NCI-H1105 treated with DMSO at 0.1 percent for 48 hours (cell line): ENCODE measurements around the gene CHKB.
"Not testable (repeated sequence)": the region's sequence is repeated elsewhere in the genome, so short reads cannot be mapped to it uniquely, and the experiment has no call there.

Experiments
- DNase-seq: peaks from one replicate; lab custom pipeline; 2025; lab: John Stamatoyannopoulos, UW

The CHKB gene

GRCh38 chr22:50547263-50547985 lies 35.2 kb downstream of the CHKB start:
- DNase-seq = no peak

- no peak for DNase-seq
Observed at GRCh38 chr22:50546326-50547262, 36.1 kb downstream of the CHKB start.

DNA sequence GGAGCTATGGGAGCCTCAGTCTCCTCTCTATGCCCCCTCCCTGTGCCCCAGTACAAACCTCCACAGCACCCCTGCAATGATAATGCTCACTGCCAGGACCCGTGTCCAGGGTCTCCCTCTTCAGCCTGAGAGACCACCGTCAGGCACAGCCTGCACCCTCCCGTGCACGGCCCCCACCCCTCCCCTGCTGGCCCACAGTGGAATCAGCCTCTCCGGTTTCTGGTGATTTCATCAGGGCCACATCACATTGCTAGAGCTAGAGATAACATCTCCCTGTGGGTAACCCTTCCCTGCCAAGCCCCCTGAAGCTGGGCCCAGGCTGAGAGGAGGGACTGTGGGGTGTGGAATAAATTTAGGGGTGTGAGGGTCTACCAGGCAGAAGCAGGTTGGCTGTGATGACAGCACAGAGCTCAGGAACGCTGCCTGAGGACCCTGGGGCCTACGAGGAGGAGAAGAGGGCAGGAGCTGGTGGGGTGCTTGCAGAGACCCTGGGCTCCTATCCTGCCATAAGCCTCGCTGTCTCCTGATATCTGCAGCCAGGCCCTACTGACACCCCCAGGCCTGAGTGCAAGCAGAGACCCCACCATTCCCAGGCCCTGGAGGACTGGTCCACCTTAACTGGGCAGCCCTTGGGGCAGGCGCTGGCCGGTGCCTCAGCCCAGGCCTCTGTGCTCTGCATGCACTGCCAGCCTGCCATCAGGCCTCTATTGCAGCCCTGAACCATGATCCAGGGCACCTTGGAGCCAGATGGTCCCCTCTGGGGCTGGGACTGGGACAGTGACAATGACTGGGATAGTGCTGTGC lies 36.9 kb downstream of the CHKB start, which contains the start of gene KLHDC7B:
Gene KLHDC7B (plus strand): TSS at position 378 of the 804 bp plus-strand sequence. CDS start 345 bp downstream, at position 723.
- DNase-seq = no peak

DNA sequence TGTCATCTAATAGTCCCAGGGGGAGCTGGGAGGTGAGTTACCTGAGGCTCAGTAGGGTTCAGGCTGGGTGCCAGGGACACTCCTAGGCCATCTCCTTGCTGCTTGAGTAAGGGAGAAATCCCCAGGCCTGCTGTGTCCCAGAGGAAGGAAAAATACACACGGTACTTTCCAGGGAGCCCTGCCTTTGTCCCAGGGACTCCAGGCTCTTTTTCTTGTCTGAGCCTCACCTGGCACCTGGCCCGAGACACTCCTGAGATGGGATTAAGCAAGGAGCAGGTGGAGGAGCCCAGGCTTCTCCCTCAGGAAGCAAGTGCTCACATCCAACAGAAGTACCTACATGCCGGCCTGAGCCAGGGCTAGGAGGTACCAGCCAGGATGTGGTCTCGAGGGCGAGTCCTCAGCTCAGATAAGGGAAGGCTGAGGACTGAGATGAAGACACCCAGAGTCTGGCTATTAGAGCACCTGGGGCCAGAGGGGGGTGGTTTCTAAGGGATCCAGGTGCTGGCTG lies 37.8 kb downstream of the CHKB start:
- DNase-seq = no peak

GRCh38 chr22:50544078-50544745 lies 38.4 kb downstream of the CHKB start:
- DNase-seq = no peak

DNA sequence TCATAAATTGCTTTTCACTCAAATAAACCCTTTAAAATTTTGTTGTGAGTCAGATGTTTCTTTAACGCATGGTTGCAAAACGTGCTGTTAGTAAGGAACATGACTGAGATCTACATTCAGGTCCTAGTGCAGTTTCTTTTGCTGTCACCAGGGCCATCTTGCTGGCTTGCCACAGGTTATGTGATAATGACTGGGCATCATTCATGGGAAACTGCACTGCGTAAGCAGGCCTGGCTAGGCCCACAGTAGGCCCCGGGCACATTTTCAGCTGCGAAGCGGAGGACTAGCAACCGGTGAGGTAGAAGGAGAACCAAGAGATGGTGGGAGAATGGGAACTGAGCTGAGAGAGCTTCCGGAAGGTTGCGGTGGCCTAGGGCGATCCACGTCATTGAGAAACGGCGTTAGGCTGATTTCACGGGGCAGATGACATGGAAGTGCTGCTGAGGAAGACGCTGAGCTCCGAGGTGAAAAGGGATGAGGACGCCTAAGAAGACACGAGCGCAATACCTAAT lies 40.2 kb downstream of the CHKB start:
- no peak for DNase-seq

DNA sequence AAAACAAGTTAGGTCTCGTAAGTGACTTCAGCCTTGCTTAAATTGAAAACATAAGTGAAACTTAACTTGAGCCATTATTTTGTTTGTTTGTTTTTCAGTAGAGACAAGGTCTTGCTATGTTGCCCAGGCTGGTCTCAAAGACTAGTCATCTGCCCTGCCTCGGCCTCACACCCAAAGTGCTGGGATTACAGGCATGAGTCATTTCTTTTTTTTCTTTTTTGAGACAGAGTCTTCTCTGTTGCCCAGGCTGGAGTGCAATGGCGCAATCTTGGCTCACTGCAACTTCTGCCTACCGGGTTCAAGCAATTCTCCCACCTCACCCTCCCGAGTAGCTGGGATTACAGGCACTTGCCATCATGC lies 41.0 kb downstream of the CHKB start:
- not testable (repeated sequence) for DNase-seq

DNA sequence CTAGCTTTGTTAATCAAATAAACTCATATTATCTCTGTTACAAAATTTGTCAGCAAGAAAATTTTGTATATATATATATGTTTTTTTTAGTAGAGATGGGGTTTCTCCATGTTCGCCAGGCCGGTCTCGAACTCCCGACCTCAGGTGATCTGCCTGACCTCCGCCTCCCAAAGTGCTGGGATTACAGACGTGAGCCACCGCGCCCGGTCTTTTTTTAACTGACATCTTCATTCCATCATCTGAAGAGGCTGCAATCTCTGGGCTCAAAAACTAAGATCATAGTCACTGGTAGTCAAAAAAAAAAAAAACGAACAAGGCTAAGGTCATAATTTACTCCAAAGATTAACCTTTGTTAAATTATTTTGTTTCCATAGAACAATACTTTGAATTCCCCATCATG lies 42.3 kb downstream of the CHKB start:
- DNase-seq = no peak

- no peak for DNase-seq
Observed at GRCh38 chr22:50537765-50538164, 44.9 kb downstream of the CHKB start.

DNA sequence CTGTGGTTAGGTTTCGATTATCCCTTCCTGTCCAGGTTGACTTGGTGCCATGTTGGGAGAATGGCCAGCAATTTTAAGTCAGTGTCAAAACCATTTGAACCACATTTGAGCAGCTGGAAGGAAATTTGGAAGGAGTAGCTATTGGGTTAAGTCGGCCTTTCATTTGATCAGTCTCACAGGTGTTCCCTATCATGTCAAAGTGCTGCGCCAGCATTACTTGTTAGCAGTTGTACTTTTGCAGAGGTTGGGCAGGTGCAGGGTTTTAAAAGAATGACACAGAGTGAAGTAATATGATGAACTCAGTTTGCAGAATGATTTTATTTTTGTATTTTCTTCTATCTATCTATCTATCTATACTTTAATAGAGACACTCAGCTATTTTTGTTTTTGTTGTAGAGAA lies 46.4 kb downstream of the CHKB start:
- DNase-seq = no peak

DNA sequence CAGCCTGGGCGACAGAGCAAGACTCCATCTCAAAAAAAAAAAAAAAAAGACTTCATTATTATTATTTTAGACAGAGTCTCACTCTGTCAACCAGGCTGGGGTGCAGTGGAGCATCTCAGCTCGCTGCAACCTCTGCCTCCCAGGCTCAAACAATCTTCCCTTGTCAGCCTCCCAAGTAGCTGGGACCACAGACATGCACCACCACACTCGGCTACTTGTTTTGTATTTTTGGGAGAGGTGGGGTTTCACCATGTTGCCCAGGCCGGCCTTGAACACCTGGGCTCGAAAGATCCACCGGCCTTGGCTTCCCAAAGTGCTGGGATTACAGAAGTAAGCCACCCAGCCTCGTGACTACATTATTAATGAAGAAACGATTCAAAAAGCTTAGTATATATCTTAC lies 47.5 kb downstream of the CHKB start:
- no peak for DNase-seq

DNA sequence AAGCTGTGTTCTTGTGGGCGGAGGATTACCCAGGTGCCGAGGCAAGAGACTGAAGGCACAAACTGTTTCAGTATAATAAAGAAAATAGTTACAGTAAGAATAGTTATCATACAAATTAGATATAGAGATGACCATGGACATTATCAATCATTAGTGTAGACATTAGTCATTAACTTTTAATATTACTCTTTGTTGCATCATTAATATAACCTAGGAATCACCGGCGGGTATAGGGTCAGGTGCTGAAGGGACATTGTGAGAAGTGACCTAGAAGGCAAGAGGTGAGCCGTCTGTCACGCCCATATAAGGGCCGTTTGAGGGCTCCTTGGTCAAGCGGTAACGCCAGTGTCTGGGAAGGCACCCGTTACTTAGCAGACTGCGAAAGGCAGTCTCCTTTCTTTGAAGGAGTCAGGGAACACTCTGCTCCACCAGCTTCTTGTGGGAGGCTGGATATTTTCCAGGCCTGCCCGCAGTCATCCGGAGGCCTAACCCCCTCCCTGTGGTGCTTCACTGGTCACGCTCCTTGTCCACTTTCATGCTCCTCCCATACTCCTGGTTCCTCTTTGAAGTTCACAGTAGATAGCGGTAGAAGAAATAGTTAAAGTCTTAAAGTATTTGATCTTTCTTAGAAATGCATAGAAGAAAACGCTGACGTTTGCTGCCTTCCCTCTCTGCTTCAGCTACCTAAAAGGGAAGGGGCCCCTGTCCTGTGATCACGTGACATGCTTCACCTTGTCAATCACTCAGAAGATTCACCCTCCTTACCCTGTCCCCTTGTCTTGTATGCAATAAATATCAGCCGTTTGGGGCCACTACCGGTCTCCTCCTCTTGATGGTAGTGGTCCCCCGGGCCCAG lies 48.6 kb downstream of the CHKB start:
- not testable (repeated sequence) for DNase-seq

DNA sequence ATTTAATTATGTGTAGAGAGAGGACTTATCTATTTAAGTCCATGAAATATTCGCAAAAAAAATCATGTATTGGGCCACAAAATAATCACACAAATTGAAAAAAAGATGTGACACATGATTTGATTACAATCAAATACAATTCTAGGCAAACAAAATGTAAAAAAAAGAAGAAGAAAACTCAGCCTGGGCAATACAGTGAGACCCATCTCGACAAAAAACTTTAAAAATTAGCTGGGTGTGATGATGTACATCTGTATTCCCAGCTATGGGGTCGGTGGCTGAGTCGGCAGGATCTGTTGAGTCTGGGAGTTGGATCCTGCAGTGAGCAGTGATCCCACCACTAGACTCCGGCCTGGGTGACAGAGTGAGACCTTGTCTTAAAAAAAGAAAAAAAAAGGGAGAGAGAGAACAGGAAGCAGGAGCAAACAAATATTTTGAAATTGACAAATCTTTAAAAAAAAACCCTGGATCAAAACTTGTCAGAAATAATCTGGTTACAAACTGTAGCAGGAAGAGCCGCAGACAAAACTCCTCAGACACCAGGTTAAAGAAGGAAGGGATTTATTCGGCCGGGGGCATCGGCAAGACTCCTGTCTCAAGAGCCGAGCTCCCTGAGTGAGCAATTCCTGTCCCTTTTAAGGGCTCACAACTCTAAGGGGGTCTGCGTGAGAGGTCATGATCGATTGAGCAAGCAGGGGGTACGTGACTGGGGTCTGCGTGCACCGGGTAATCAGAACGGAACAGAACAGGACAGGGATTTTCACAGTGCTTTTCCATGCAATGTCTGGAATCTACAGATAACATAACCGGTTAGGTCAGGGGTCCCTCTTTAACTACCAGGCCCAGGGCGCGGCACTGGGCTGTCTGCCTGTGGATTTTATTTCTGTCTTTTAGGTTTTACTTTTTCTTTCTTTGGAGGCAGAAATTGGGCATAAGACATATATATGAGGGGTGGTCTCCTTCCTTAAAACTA lies 49.5 kb downstream of the CHKB start:
- DNase-seq = no peak

- peak; percentile 29 for DNase-seq
Observed at GRCh38 chr22:50531962-50532674, 50.5 kb downstream of the CHKB start.

- peak; percentile 34 for DNase-seq
Observed at GRCh38 chr22:50531546-50531961, 51.1 kb downstream of the CHKB start.

DNA sequence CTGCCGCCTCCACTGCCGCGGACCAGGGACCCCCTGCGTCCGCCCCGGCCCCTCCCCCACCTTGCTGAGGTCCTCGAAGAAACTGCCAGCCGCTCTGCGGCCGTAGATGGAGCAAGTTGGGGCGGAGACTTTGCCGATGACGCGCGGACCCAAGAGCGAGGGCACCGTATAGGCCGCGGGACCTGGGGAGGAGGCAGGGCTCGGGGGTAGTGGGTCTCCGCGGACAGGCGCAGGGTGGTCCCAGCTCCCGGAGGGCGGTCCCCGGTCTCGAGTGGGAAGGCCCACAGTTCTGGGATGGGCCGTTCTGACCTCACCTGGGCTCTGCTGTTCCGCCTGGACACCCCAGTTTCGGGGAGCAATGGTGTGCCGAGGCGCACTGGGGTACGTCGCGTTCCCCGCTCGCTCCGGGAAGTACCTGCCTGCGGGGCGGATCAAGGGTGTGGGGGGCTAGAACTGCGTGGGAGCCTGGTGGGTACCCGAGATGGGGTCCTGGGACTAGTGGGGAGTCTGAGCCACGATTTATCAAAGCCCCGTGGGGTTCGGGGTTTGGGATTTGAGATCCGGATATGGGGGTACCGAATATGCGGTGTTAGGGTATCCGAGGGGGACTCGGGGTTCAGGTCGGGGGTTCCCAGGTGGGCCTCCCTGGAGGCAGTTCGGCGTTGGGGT lies 51.6 kb downstream of the CHKB start:
- DNase-seq = peak; percentile 53

- DNase-seq = no peak
Observed at GRCh38 chr22:50530580-50530876, 52.1 kb downstream of the CHKB start.
